ENCODE measurements around the gene LMAN2L. TPM values are rescaled to one million over a fixed set of nuclear protein-coding genes. Genes with fewer than 3 reads are reported as not detected.

Gene LMAN2L
- total RNA-seq, 1 experiment from 2014 or later, result 31.8 TPM

GRCh38 chr2:96726131-96726530, 13.7 kb downstream of the LMAN2L start:
- in situ Hi-C loops (cut with HindIII; ENCODE audit: low sequenced_read_pairs), result no loop called here
- no peak for DNase-seq (ENCODE audit: low spot score)

DNA sequence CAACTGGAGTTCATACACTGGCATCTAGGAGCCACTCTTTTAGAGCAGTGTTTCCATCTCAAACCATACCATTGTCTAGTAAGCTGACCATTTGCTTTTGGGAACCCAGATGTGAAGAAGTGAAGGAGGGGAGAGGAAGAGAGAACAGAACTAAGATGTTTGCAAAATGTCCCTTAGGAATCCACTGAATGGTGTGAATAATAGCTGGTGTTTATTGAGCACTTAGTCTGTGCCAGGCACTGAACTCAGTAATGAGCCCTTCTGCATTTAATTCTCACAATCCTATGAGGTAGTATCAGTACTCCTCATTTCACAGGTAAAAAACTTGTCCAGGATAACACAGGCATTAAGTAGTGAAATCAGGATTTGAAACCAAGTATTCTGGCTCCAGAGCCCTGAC, 23.5 kb downstream of the LMAN2L start:
- in situ Hi-C loops (cut with HindIII; ENCODE audit: low sequenced_read_pairs), result no loop called here
- no peak for DNase-seq (ENCODE audit: low spot score)

- in situ Hi-C loops (cut with HindIII; ENCODE audit: low sequenced_read_pairs), result no loop called here
- DNase-seq (ENCODE audit: low spot score), result no peak
Measured at GRCh38 chr2:96715658-96716057, 24.2 kb downstream of the LMAN2L start.

DNA sequence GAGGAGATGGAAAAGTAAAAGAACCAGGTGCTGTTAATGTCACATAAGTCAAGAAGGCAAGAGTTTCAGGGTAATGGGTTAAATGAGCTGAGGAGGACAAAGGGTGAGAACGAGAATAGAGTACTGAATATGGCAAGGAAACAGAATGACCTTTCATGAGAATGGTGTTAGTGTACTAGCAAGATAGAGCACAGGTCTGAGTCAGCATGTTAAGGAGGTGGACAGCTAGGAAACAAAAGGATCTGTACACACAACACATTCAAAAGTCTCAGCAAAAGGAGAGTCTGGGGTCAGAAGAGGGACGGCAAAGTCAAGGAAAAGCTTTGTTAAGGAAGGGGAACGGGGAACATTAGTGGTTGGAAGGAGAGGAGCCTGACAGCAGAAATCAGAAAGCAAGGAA, 28.9 kb downstream of the LMAN2L start:
- in situ Hi-C loops (cut with HindIII; ENCODE audit: low sequenced_read_pairs), result no loop called here
- DNase-seq (ENCODE audit: low spot score), result no peak

- no peak for DNase-seq (ENCODE audit: low spot score)
- in situ Hi-C loops (cut with HindIII; ENCODE audit: low sequenced_read_pairs), result no loop called here
Measured at GRCh38 chr2:96703021-96703751, 36.7 kb downstream of the LMAN2L start.

DNA sequence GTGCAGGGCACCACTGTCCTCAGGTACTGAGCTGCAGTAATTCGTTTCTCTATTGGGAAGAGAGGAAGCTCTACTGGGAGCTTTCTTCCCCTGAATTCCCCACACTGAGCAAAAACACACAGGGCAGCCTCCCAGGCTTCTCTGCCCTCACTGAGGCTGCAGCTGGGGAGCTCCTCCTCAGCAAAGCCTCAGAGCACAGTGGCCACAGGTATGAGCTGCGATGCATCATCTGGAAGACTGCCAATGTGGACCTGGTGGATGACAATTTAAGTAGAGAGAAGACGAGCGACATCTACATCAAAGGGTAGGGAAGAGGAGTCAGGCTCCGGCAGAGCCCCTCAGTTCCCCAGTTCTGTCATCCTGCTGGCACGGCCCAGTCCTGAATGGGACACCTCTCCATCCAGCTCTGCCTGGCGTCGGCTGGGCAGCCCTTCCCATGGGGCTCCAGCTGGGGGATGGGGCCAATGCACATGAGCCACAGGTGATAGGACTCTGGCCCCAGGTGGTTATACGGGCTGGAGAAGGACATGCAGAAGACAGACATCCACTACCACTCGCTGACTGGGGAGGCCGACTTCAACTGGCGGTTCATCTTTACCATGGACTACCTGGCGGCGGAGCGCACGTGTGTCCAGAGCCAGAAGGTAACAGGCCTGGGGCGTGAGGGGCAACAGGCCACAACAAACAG, 37.6 kb downstream of the LMAN2L start:
- in situ Hi-C loops (cut with HindIII; ENCODE audit: low sequenced_read_pairs), result no loop called here
- DNase-seq (ENCODE audit: low spot score), result no peak

DNA sequence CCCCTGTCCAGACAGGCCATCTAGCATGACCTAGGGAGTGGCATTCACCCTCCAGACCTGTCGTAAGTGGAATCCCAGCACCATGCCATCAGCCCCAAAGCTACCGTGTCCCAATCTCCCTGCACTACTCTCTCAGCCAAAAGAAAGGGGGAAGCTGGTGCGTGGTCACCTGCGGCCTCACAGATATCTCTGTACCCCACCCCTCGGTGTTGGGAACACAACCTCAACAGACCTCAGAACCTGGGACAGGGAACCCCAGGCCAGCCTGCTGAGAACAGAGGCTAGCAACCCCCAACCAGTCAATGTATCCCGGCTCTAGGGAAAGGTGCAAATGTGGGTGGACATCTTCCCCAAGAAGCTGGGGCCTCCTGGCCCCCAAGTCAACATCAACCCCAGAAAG, 38.2 kb downstream of the LMAN2L start:
- DNase-seq (ENCODE audit: low spot score), result no peak
- in situ Hi-C loops (cut with HindIII; ENCODE audit: low sequenced_read_pairs), result no loop called here

GRCh38 chr2:96700086-96700485, 39.8 kb downstream of the LMAN2L start:
- no peak for DNase-seq (ENCODE audit: low spot score)
- in situ Hi-C loops (cut with HindIII; ENCODE audit: low sequenced_read_pairs), result no loop called here

DNA sequence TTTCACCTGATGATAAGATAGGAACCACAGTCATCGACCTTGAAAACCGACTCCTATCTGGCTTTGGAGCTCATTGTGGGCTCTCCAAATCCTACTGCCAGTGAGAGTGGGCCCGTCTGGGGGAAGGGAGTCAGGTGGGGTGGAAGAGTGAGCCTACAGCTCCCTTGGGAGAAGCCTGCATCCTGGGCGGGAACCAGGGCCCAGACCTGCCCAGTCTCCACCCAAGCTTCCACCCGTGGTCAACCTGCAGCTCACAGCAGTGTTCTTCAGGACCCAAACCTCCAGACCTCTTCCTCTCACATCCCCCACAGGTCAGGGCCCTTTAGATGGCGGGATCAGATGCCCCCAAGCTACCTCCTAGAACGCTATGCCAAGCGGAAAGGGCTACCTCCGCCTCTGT, 40.2 kb downstream of the LMAN2L start:
- in situ Hi-C loops (cut with HindIII; ENCODE audit: low sequenced_read_pairs), result no loop called here
- no peak for DNase-seq (ENCODE audit: low spot score)

DNA sequence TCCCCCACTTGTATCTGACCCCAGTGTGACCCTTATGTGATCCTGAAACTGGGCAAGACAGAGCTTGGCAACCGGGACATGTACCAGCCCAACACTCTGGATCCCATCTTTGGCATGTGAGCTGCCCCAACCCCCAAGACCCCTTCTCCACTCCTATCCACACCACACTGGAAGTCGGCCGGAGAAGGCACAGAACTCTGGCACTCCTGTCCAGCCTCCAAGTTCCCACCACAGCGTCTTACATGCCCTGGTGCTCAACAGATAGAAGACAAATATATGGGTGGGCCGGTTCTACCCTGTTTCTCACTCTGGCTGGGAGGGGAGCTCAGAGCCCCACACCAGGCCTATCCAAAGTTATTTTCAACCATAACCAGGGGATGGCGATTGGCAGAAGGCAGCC, 40.8 kb downstream of the LMAN2L start:
- in situ Hi-C loops (cut with HindIII; ENCODE audit: low sequenced_read_pairs), result no loop called here
- no peak for DNase-seq (ENCODE audit: low spot score)

DNA sequence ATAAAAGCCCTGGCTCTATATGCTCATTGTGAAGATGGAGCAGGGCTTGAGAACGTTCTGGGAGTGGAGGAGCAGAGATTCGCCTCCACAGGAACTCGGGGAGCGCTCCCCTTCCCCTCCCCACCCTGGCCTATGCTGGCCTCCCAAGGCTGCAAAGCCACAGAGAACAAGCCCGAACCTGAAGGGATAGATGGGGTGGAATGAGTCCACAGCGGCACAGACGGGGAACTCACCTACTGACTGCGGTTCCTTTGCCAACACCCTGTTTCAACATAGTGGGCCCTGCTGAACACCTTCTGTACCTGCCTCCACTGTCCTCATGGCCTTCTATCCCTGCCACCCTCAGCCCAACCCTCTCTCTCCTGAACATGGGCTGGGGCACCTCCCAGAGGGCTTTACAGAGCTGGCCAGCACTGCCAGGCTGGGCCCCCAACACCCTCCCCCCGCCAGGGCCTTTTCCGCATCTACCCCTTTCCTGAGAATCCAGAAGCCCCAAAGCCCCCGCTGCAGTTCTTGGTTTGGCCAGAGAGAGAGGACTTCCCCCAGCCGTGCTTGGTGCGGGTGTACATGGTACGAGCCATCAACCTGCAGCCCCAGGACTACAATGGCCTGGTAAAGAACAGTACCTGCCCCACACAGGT, 41.5 kb downstream of the LMAN2L start:
- in situ Hi-C loops (cut with HindIII; ENCODE audit: low sequenced_read_pairs), result no loop called here
- no peak for DNase-seq (ENCODE audit: low spot score)

DNA sequence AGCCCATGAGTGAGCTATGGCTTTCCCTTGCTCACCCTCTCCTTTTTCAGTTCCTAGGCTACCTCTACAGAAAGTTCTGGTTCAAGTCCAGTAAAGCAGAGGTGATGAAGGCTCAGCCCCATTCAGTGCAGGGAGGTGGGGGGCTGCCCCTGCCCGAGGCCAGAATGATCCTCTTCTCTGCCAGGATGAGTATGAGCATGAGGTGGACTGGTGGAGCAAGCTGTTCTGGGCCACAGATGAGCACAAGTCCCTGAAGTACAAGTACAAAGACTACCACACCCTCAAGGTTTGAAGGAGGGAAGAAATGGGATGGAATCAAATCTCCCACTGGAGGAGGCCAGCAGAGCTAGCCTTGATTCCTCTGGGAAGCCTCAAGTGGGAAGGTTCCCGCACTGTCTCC, 42.4 kb downstream of the LMAN2L start:
- in situ Hi-C loops (cut with HindIII; ENCODE audit: low sequenced_read_pairs), result no loop called here
- DNase-seq (ENCODE audit: low spot score), result no peak

DNA sequence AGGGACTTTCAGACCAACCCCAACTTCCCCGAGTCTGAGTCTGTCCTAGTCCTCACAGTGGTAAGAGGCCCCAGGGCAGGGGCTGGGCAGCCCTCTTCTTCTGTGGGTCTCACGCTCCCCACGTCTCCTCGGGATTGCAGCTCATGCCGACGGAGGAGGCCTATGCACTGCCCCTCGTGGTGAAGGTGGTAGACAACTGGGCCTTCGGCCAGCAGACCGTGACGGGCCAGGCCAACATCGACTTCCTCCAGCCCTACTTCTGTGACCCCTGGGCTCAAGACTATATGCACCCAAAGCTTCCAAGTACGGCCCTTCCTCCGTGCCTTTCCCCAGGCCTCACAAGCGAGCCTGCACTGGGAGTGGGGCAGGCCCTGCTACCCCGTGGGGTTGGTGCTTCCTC, 44.3 kb downstream of the LMAN2L start:
- DNase-seq (ENCODE audit: low spot score), result no peak
- in situ Hi-C loops (cut with HindIII; ENCODE audit: low sequenced_read_pairs), result no loop called here

- in situ Hi-C loops (cut with HindIII; ENCODE audit: low sequenced_read_pairs), result no loop called here
- DNase-seq (ENCODE audit: low spot score), result no peak
Measured at GRCh38 chr2:96694816-96695455, 44.9 kb downstream of the LMAN2L start.

DNA sequence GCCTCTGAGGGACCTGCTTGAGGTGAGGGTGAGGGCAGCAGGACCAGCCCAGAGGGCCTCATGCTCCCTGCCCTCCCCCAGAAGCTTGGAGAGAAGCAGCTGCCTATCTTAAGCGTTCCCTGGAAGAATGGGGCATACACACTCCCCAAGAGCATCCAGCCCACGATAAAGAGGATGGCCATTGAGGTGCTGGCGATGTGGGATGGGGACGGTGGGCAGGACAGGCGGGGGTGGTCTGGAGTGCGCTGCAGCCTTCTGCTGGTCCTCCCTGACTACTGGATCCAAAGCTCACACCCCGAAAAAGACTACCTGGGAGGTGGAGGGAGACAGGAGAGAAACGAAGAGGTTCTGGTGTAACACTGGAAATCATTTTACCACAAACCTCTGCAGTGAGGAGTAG, 45.6 kb downstream of the LMAN2L start:
- DNase-seq (ENCODE audit: low spot score), result no peak
- in situ Hi-C loops (cut with HindIII; ENCODE audit: low sequenced_read_pairs), result no loop called here

- in situ Hi-C loops (cut with HindIII; ENCODE audit: low sequenced_read_pairs), result no loop called here
- no peak for DNase-seq (ENCODE audit: low spot score)
Measured at GRCh38 chr2:96693286-96694200, 46.3 kb downstream of the LMAN2L start.

DNA sequence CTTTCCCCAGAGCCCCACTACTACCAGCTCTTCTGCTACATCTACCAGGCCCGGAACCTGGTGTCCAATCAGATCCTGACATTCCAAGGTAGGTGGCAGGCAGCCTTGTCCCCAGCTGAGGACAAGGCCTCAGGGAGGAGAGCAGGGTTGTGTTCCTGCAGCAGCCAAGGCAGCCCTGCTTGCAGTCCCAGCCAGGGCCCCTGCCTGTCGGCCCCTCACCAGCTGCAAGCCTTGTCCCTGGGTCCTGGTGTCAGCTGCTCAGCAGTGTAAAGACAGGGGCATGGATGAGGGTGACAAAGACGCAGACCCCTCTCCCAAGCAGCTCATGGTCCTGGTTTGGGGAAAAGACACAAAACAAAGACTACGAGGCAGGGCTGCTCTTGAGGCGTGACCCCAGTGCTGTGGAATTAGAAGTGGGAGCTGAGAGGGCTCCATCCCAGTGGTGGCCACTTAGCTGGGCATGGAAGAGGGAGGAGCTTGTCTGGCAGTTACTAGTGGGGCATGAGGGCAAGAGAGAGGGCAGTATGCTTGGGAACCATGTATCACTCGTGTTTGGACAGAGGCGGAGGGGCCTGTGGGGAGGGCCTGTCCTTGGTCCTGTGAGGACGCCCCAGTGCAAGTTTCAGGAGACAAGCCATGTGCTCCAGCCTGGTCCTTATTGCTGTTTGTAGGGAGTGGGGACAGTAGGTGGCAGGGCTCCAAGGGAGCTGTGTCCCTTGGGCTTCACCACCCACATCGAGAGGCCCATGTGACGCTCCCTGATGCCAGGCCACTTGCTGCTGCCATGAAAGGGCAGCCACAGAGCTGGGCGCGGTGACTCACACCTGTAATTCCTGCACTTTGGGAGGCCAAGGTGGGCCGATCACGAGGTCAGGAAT, 47.5 kb downstream of the LMAN2L start:
- no peak for DNase-seq (ENCODE audit: low spot score)
- in situ Hi-C loops (cut with HindIII; ENCODE audit: low sequenced_read_pairs), result no loop called here

DNA sequence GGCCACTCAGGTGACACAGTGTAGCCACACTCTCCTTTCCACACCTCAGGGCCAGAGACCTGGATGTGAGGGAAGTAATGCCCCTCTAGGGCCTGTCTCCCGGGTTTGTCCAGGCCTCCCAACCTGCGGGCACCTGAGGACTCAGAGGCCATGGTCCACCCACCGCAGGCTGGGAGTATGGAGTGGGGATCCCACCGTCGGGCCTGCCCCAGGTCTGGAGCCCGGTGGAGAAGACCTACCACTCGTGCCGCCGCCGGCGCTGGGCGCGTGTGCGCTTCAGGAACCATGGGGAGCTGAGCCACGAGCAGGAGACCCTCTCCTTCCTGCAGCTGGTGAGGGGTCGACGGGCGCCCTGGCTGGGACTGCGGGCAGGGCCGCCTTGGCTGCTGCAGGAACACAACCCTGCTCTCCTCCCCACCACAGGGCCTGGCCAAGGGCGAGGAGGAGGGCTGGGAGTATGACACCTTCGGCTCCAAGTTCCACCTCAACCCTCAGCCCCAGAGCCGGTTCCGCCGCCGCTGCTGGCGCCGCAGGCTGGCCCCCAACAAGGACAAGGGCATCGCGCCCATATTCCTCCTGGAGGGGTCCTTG, 48.7 kb downstream of the LMAN2L start:
- in situ Hi-C loops (cut with HindIII; ENCODE audit: low sequenced_read_pairs), result no loop called here
- no peak for DNase-seq (ENCODE audit: low spot score)
